OCI-LY1 (cell line): Measurements from ENCODE around the gene BOK.

Source experiments
- EZH2 ChIP-seq: fragments of 200-600 bp; sonication (generic), shearing (Covaris generic); IDR thresholded peaks from 2 replicates; pipeline ENCODE4 v1.8.0; 2017; ENCODE audit warnings: borderline replicate concordance, mixed run types, mild to moderate bottlenecking, antibody characterized with exemption, low read length, moderate library complexity, mixed read lengths
- TF ChIP-seq, protein P1 (sequence below): fragments of 200-600 bp; sonication (generic), shearing (Covaris generic); IDR thresholded peaks from 2 replicates; pipeline ENCODE4 v1.5.1; 2017; ENCODE audit warnings: mild to moderate bottlenecking, antibody characterized with exemption, low read length, moderate library complexity, mixed read lengths

GRCh38 chr2:241563571-241563980 is 5.0 kb downstream of the BOK start:
- TF ChIP-seq EZH2 = no peak
- TF ChIP-seq, protein P1, sequence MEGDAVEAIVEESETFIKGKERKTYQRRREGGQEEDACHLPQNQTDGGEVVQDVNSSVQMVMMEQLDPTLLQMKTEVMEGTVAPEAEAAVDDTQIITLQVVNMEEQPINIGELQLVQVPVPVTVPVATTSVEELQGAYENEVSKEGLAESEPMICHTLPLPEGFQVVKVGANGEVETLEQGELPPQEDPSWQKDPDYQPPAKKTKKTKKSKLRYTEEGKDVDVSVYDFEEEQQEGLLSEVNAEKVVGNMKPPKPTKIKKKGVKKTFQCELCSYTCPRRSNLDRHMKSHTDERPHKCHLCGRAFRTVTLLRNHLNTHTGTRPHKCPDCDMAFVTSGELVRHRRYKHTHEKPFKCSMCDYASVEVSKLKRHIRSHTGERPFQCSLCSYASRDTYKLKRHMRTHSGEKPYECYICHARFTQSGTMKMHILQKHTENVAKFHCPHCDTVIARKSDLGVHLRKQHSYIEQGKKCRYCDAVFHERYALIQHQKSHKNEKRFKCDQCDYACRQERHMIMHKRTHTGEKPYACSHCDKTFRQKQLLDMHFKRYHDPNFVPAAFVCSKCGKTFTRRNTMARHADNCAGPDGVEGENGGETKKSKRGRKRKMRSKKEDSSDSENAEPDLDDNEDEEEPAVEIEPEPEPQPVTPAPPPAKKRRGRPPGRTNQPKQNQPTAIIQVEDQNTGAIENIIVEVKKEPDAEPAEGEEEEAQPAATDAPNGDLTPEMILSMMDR = no peak
